HG03066 (cell line): ENCODE results near the gene NUDT14.

Experiments
- ATAC-seq: cut with Tn5 transposase; IDR thresholded peaks from one replicate; pipeline ENCODE4 v1.9.1; 2021; ENCODE audit warnings: low read depth; ENCODE audit not compliant: unreplicated experiment

Gene NUDT14

GRCh38 chr14:105180592-105181548 lies at the start of gene NUDT14:
NUDT14 (minus strand) TSS chr14:105181312; CDS start chr14:105181209, 103 bp downstream.
- ATAC-seq = peak; percentile 60

GRCh38 chr14:105229099-105229655 lies 48.1 kb upstream of the NUDT14 start:
- no peak for ATAC-seq

- ATAC-seq = no peak
Observed at GRCh38 chr14:105228562-105228961, 47.5 kb upstream of the NUDT14 start.

GRCh38 chr14:105227346-105227745 lies 46.2 kb upstream of the NUDT14 start:
- ATAC-seq = no peak

- ATAC-seq = no peak
Observed at GRCh38 chr14:105226198-105226597, 45.1 kb upstream of the NUDT14 start.

GRCh38 chr14:105224845-105225570 lies 43.9 kb upstream of the NUDT14 start:
- no peak for ATAC-seq

- ATAC-seq = no peak
Observed at GRCh38 chr14:105223770-105224544, 42.8 kb upstream of the NUDT14 start.

GRCh38 chr14:105223260-105223659 lies 42.1 kb upstream of the NUDT14 start:
- ATAC-seq = no peak

GRCh38 chr14:105221598-105222178 lies 40.6 kb upstream of the NUDT14 start:
- no peak for ATAC-seq

GRCh38 chr14:105220699-105221597 lies 39.8 kb upstream of the NUDT14 start:
- no peak for ATAC-seq

- ATAC-seq = no peak
Observed at GRCh38 chr14:105219753-105220152, 38.6 kb upstream of the NUDT14 start.

- ATAC-seq = no peak
Observed at GRCh38 chr14:105219043-105219612, 38.0 kb upstream of the NUDT14 start.

GRCh38 chr14:105218611-105219010 lies 37.5 kb upstream of the NUDT14 start:
- ATAC-seq = no peak

GRCh38 chr14:105217774-105218173 lies 36.7 kb upstream of the NUDT14 start:
- no peak for ATAC-seq

GRCh38 chr14:105216490-105217247 lies 35.6 kb upstream of the NUDT14 start:
- ATAC-seq = no peak

- ATAC-seq = no peak
Observed at GRCh38 chr14:105215602-105216001, 34.5 kb upstream of the NUDT14 start.

GRCh38 chr14:105214324-105214915 lies 33.3 kb upstream of the NUDT14 start:
- ATAC-seq = no peak

- ATAC-seq = no peak
Observed at GRCh38 chr14:105213361-105213760, 32.2 kb upstream of the NUDT14 start.
